HG03342 (cell line): Measurements from ENCODE around the gene TMEM108.

Experiments
- ATAC-seq: cut with Tn5 transposase; IDR thresholded peaks from one replicate; pipeline ENCODE4 v1.9.1; 2021; ENCODE audit warnings: mild to moderate bottlenecking, moderate library complexity; ENCODE audit not compliant: unreplicated experiment

TMEM108 gene

GRCh38 chr3:133159498-133160475, 121.6 kb downstream of the TMEM108 start:
- ATAC-seq: peak; percentile 61

- no peak for ATAC-seq
Observed at GRCh38 chr3:133161656-133162055, 123.5 kb downstream of the TMEM108 start.

GRCh38 chr3:133162265-133162664, 124.1 kb downstream of the TMEM108 start:
- no peak for ATAC-seq

GRCh38 chr3:133162670-133163305, 124.6 kb downstream of the TMEM108 start:
- ATAC-seq: no peak

- no peak for ATAC-seq
Observed at GRCh38 chr3:133167340-133168024, 129.3 kb downstream of the TMEM108 start.

GRCh38 chr3:133168025-133168401, 129.8 kb downstream of the TMEM108 start:
- ATAC-seq: no peak

- no peak for ATAC-seq
Observed at GRCh38 chr3:133169331-133170068, 131.3 kb downstream of the TMEM108 start.

GRCh38 chr3:133171831-133172230, 133.6 kb downstream of the TMEM108 start:
- ATAC-seq: no peak

GRCh38 chr3:133181392-133182150, 143.4 kb downstream of the TMEM108 start:
- no peak for ATAC-seq

- ATAC-seq: no peak
Observed at GRCh38 chr3:133187870-133188379, 149.7 kb downstream of the TMEM108 start.

- no peak for ATAC-seq
Observed at GRCh38 chr3:133188996-133189395, 150.8 kb downstream of the TMEM108 start.

- ATAC-seq: no peak
Observed at GRCh38 chr3:133189893-133190292, 151.7 kb downstream of the TMEM108 start.

GRCh38 chr3:133191818-133192217, 153.6 kb downstream of the TMEM108 start:
- no peak for ATAC-seq

GRCh38 chr3:133192363-133192945, 154.3 kb downstream of the TMEM108 start:
- ATAC-seq: no peak

- ATAC-seq: no peak
Observed at GRCh38 chr3:133192967-133193366, 154.8 kb downstream of the TMEM108 start.

GRCh38 chr3:133196527-133196926, 158.3 kb downstream of the TMEM108 start:
- ATAC-seq: no peak

- ATAC-seq: peak; percentile 74
Observed at GRCh38 chr3:133197619-133198018, 159.4 kb downstream of the TMEM108 start.

GRCh38 chr3:133206921-133207320, 168.7 kb downstream of the TMEM108 start:
- ATAC-seq: no peak

- no peak for ATAC-seq
Observed at GRCh38 chr3:133208184-133208583, 170.0 kb downstream of the TMEM108 start.
